GM23248 (cell line): ENCODE results near the gene FMNL3.
"Not testable (repeated sequence)": the region's sequence is repeated elsewhere in the genome, so short reads cannot be mapped to it uniquely, and the experiment has no call there.

ENCODE experiments used
- EZH2 ChIP-seq: fragments of 200-600 bp; sonication (generic); IDR thresholded peaks from 2 replicates; pipeline ENCODE4 v1.6.1; 2018; ENCODE audit warnings: antibody characterized with exemption, mild to moderate bottlenecking; ENCODE audit not compliant: insufficient read depth, poor library complexity, severe bottlenecking
- EZH2phosphoT487 ChIP-seq: fragments of 200-600 bp; sonication (generic); IDR thresholded peaks from 2 replicates; pipeline ENCODE4 v1.6.1; 2018; ENCODE audit warnings: antibody characterized with exemption, moderate library complexity, mild to moderate bottlenecking, low read depth; ENCODE audit not compliant: insufficient read depth

- not testable (repeated sequence) for TF ChIP-seq EZH2, EZH2phosphoT487
Observed at GRCh38 chr12:49610785-49611184, 96.4 kb downstream of the FMNL3 start.
